GM12874 (cell line): ENCODE measurements around the gene COBL.

Source experiments
- TF ChIP-seq, protein P1 (sequence below): IDR thresholded peaks from 2 replicates; pipeline ENCODE4 v1.5.1; 2011; ENCODE audit warnings: low read depth, mild to moderate bottlenecking, control low read depth, low read length, moderate library complexity; ENCODE audit not compliant: insufficient read depth

COBL gene

DNA sequence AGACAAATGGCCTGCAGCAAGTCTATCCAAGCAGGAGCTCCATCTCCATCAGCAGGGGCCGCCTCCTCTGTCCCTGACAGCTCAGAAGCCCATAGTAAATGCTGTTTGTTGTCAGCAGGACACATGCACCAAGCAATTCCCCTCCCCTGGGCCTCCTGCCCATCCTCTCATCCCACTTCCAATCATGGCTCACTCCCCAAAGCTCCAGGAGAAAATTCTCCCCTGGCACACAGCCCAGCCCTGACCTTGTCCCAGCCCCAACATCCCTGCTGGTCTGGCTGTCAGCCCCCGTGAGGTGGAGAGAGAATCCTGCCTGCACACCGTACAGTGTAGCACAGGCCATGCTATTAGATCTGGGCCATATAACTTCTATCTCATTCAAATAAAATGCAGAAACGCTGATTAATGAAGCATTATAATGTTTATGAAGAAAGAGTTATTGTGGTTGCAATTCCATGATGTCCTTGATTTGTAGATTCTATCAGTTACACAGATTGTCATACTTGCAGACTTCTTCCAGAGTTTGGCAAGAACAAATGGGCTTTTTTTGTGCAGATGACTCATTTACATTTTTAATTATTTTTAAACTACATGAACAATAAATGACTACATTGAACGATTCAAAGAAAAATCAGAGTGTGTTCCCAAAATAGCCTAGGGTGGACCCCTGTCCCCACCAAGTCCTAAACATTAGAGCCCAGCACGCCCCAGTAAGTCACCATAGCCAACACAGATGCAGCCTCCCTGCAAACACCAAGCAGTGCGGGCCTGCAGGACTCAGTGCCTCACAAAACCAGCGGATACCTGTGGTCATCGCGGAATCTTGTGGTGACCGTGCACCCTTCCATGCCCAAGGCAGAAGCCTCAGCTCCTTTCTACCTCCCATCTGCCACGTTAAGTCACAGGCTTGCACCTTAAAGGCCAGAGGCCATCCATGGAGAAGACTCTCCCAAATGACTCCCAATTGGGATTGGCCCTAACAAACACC, 70.1 kb downstream of the COBL start:
- TF ChIP-seq, protein P1, sequence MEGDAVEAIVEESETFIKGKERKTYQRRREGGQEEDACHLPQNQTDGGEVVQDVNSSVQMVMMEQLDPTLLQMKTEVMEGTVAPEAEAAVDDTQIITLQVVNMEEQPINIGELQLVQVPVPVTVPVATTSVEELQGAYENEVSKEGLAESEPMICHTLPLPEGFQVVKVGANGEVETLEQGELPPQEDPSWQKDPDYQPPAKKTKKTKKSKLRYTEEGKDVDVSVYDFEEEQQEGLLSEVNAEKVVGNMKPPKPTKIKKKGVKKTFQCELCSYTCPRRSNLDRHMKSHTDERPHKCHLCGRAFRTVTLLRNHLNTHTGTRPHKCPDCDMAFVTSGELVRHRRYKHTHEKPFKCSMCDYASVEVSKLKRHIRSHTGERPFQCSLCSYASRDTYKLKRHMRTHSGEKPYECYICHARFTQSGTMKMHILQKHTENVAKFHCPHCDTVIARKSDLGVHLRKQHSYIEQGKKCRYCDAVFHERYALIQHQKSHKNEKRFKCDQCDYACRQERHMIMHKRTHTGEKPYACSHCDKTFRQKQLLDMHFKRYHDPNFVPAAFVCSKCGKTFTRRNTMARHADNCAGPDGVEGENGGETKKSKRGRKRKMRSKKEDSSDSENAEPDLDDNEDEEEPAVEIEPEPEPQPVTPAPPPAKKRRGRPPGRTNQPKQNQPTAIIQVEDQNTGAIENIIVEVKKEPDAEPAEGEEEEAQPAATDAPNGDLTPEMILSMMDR: no peak

- TF ChIP-seq, protein P1: no peak
Observed at GRCh38 chr7:51244885-51245284, 71.7 kb downstream of the COBL start.

- TF ChIP-seq, protein P1: no peak
Observed at GRCh38 chr7:51244053-51244452, 72.6 kb downstream of the COBL start.

GRCh38 chr7:51243631-51244030, 73.0 kb downstream of the COBL start:
- TF ChIP-seq, protein P1: no peak

DNA sequence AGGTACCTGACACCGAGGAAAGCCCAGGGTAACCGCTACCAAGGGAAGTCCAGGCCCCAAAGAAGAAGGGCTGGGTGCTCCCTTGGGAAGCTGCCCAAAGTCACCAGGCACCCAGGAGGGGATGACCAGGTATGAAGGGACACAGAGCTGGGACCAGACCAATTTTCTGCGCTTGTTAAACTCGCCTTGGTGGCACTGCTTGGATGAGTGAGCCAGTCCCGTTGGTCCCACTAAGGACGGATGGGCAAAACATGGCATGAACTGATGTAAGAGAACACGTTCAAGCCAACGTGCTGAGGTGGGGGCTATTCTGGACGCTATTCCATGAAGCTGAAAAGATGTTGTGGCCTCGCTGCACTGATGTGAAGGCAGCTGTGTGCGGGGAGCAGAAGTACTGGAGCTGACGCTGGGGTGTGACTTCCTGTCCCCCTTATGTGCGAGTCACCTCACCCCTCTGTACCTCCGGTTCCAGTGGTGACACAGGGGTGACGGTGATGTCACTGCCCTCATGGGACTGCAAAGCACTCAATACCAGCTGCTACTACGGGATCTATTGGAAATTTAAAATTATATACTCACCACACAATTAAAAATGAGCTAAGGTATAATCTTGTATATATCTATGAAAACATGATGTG, 73.6 kb downstream of the COBL start:
- TF ChIP-seq, protein P1: no peak

GRCh38 chr7:51242007-51242691, 74.5 kb downstream of the COBL start:
- TF ChIP-seq, protein P1: no peak

- TF ChIP-seq, protein P1: no peak
Observed at GRCh38 chr7:51240868-51241267, 75.7 kb downstream of the COBL start.
